ENCODE data around the gene ARCN1.

DNA sequence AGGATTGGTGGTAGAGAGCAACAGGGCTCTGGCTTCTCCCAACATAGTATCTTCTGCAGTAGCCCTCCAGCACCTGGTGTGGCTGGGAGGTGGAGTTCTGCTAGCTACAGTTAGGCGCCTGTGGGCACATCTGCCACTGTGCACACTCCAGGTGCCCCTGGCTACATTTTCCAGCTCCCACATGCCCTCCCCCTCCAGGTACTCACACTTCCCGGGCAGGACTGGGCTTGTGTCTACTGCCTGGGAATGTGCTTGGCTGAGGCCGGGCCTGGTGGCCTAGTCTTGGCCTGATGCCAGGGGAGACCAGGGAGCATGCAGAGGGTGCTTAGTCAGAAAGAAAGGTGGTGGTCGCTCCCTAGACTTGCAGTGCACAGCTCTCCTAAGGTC, 51.1 kb downstream of the ARCN1 start:
- TF ChIP-seq CTCF (conservative IDR thresholded peaks at IDR 0.05; ENCODE audit: low read length) (no peak), EZH2phosphoT487 (IDR thresholded peaks at IDR 0.05; ENCODE audit: borderline replicate concordance, low read depth, low read length) (no peak)

Measured in OCI-LY7 (cell line).